T-helper 2 cell treated with Interferon-gamma antibody and Interleukin-4, amounts not matched to agents 100 ng/mL and 5 ng/mL, for 36 hours (primary cell): ENCODE results near the gene ZNF652. TPM values are rescaled to one million over a fixed set of nuclear protein-coding genes. Genes with fewer than 3 reads are reported as not detected.
"Not testable (repeated sequence)": the region's sequence is repeated elsewhere in the genome, so short reads cannot be mapped to it uniquely, and the experiment has no call there.

Experiments
- intact Hi-C: fragments of 100-400 bp; cut with micrococcal nuclease; formaldehyde crosslinking; loops from one replicate; pipeline ENCODE4 v1.15.1; 2023
- total RNA-seq: library from RNA; stranded (reverse); gene quantifications from 2 replicates; pipeline ENCODE4 v1.2.3, GENCODE V29; 2022

ZNF652 gene
- total RNA-seq, 1 donor from 2014 or later: 22.0 TPM

DNA sequence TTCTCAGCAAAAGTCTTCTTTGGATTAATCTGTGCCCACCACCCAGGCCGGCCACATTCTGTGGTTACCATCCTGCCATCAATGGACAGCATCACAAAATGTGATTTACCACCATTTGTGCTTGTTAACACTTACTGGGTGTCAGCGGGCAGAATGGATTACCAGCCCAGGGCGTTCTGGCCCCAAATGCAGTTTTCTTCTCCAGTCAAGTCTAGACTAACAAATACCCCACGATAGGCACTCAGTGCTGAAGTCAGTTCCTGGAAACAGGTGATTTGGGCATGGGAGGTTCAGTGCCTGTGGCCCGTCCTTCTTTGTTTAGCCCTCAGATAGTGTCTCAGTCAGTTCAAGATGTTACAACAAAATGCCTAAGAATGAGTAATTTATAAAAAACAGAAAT, 92.7 kb downstream of the ZNF652 start:
- intact Hi-C loops: no loop called here

DNA sequence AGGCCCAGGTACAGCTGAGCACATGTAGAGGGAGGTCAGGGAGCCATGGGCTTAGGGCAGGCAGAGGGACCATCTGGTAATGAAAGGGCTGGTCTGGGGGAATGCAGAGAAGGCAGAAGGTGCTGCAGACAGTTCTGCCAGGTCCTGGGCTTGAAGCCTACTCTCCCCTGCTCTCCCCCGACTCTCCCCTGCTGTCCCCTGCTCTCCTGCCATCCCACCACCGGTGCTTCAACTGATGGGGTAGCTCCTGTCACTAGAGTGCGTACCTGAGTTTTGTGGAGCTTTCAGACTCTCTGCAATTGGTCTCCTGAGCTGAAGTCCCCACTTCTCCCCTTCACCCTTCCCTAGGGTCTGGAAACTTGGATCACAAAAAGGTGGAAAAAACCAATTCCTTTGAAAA, 94.1 kb downstream of the ZNF652 start:
- intact Hi-C loops: no loop called here

DNA sequence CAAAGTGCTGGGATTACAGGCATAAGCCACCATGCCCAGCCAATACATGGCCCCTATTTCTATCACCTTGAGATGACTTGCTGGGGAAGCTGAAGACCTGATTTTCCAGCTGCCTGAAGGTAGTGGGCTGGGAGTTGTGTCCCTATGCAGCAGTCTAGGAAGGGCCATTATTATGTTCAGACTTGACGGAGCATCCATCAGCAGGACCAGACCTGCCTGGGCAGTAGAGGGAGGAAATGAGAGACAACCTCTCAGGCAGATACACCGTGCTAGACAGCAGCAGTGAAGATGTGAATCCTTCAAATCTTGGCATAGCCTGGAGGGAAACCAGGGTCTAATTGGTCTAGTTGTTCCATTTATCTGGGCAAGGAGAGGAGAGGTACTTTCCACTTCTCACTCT, 95.8 kb downstream of the ZNF652 start:
- intact Hi-C loops: no loop called here

DNA sequence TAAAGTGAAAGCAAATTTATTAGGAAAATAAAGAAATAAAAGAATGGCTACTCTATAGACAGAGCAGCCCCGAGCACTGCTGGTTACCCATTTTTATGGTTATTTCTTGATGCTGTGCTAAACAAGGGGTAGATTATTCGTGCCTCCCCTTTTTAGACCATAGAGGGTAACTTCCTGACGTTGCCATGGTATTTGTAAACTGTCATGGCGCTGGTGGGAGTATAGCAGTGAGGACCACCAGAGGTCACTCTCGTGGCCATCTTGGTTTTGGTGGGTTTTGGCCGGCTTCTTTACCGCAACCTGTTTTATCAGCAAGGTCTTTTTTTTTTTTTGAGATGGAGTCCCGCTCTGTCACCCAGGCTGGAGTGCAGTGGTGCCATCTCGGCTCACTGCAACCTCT, 100.5 kb downstream of the ZNF652 start:
- intact Hi-C loops: not testable (repeated sequence)

DNA sequence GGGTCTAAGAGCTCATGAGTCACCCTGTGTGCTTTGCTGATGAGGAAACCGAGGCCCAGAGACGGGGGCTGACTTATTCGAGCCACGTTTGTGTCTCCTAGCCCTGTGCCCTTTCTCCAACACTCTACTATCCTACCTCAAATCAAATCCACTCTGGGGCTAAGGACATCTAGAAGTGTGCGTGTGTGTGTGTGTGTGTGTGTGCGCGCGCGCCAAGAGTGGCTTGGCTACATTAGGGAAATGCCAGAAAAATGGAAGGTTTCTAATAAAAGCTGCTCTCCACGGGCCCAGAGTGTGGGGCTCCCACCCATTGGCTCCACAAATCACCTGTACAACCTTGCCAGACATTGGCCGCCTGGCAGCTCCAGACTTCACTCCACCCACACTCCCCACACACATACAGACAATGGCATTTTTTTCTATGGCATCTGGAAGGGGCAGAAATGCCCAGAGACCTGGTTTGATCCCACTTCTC, 101.2 kb downstream of the ZNF652 start:
- intact Hi-C loops: no loop called here

DNA sequence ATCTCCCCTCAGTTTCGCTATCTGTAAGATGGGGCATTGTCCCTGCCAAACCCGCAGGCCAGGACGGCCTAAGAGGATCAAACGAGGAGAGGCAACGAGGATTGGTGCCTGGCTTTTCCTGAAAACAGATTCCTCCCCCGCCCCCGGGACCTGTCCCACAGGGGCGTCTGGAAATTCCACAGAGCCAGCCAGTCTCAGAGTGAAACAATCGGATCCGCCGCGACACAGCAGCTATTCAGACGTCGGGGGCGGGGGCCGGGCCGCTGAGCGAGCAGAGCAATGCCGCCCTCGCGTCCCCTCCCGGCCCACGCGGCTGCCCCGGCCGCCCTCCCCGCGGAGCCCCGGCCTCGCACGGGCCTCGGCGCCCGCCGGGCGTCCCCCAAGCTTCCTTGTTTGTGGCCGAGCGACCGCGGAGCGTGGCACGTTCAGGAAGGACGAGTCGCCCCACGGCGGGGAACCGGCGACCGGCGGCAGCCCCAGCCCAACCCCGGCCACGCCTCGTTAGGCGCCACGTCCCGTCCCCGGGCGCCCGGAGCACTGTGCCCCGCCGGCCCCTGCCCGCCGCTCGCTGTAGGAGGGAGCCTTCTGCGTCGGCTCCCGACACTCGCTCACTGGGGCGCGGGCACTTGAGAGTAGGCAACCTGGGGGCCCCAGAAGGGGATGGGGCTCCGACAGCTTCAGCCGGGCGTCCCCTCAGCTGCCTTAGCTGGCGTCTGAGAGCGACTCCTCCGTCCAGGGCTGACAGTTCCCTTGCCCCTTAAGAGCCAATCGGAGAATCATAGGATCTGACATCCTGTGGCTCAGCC, 101.8 kb downstream of the ZNF652 start:
- intact Hi-C loops: no loop called here

DNA sequence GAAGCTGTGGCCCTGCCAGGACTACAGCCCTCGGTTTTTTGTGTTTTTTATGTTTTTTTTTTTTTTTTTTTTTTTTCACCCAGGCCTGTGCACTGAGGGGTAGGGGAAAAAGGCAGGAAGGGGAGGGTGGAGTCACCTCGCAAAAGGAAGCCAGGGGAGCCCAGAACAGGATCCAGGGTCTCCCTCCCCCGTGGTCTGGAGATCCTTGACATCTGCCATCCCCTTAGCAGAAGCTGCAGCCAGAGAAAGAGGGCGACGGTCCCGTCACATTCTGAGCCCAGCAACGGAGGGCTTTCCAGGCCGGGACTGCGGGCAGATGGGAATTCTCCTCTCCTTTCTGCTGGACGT, 102.4 kb downstream of the ZNF652 start:
- intact Hi-C loops: no loop called here

DNA sequence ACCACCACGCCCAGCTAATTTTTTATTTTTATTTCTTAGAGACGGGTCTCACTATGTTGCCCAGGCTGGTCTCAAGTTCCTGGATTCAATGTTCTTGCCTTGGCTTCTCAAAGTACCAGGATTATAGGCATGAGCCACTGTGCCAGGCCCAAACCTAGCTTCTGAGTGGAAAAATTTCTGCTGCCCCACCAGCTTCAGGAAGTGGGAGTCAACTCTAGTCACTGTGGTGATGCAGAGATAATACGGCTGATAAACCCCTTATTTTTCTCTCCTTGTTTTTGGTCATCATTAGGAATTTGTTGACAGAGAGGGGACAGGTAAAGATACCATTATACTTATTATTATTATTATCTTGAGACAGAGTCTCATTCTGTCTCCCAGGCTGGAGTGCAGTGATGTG, 103.7 kb downstream of the ZNF652 start:
- intact Hi-C loops: no loop called here

DNA sequence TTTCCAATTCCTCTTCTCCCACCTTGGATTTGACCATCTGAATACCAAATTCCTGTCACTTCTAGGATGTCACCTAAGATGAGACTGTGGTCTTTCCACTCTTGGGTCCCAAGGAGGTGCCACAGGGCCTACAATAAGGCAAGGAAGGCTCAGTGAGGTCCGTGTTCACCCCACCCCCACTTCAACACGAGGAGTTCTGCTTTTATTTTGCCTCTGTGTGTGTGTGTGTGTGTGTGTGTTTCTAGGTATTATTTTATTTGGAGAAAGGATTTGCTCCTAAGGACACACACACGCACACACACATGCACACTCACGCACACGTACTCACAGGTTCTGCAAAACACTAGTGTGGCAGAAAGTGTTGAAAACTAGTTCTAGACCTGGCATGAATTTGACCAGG, 106.9 kb downstream of the ZNF652 start:
- intact Hi-C loops: no loop called here

DNA sequence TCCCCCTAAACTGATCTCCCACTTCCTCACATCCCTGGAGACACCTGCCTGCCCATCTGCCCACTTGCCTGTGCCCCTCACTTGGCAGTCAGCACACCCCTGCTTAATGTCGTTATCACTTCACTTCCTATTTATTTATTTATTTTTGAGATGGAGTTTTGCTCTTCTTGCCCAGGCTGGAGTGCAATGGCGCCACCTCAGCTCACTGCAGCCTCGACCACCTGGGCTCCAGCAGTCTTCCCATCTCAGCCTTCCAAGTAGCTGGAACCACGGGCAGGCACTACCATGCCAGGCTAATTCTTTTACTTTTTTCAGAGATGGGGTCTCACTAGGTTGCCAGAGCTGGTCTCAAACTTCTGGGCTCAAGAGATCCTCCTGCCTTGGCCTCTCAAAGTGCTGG, 108.0 kb downstream of the ZNF652 start:
- intact Hi-C loops: no loop called here

DNA sequence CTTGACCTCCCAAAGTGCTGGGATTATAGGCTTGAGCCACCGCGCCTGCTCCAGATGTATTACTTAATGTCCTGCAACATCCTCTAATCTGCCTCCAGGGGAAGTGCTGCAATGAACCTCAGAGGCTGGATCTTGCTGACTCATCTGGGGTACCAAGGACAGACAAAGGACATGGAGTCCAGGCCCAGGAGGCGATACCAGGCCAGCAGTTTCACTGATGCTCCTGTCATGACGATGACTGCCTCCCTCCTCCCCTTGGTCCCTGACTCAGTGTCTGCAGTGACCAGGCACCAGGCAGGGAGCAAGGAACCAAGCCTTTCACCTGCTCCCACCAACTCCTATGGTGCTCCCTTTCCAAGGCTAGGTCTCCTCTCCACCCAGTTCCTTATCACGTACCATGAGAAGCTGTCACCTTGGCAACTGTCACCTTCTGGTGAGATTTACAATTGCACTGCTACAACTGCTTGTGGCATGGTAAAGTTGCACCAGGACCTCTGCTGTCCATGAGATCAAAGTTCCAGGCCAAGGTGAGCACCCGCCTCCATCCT, 109.8 kb downstream of the ZNF652 start:
- intact Hi-C loops: no loop called here

DNA sequence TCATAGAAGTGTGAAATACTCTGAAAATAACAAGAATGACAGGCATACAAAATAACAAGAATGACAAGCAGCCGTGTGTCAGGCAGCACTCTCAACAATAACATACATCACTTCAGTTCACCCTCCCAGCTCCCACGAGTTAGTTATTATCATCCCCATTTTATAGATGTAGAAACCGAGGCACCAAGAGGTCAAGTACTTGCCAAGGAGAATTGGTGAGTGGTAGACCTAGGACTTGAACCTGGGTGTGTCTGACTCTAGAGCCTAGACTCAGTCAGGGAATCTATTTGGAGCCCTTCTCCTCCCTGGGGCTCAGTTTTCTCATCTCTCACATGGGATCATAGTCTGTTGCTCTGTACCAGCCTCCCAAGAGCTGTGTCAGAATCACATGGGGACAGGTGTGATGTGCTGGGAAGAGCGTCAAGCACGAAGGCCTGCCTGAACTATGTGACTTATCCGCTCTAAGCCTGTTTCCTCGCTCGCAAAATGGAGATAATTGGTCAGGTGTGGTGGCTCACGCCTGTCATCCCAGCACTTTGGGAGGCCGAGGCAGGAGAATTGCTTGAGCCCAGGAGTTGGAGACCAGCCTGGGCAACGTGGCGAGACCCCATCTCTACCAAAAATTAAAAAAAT, 112.0 kb downstream of the ZNF652 start:
- intact Hi-C loops: no loop called here

DNA sequence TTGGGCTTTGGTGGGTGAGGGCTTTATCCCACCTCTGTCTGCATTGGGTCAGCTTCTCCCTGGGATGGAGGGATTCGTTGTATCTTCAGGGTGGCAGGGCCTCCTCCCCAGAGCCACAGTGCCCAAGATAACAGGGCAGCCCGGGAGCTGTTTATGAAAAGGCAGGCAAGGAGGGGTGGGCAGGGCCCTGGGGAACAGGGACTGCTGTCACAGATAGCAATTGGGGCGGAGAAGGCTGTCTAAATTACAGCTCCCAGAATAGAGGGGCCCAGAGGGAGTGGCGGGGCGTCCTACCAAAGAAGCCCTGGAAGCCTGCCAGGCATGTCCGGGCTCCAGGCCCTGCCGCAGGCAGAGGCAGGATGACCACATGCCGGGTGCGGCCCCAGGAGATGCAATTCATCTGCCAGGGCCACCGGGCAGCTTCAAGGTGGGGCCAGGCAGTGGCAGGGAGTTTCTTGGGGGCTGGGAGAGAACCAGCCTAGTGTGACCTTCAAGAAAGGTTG, 112.7 kb downstream of the ZNF652 start:
- intact Hi-C loops: no loop called here

DNA sequence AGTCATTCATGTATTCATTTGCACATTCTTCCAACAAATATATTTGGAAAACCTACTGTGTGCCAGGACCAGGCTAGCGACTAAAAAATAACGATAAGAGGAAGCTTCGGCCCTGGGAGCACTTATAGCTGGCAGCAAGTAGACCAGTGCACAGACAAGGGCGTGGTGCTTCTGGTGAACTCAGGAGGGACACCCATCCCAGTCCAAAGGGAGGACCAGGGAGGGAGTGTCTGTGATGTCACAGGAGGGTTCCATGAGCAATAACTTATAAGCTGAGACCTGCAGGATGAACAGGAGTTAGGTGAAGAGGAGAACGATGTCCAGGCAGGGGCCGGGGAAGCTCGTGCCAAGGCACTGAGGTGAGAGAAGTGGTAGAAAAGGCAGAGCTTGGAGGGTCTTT, 114.1 kb downstream of the ZNF652 start:
- intact Hi-C loops: no loop called here

DNA sequence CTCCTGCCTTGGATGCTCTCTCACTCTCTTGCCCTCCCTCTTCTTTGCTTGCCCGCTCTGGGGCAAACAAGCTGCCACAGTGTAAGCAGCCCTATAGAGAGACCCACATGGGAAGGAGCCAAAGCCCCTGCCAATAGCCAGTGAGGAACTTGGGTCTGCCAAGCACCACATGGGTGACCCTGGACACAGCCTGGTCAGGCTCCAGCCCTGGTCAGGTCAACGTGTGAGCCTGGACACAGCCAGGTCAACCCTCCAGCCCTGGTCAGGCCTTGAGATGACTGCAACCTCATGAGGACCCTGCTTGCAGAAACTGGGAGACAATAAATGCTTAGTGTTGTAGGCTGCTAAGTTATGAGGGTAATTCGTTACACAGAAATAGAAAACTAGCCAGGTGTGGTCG, 117.2 kb downstream of the ZNF652 start:
- intact Hi-C loops: no loop called here

Other genes starting within 250 kb of the ZNF652 start
- 0.02 TPM in 1 of 2 replicates, not detected in the other for gene B4GALNT2, start 229.5 kb downstream of the ZNF652 start, total RNA-seq
- 13.3 and 13.7 TPM in 2 replicates for gene GNGT2, start 151.7 kb downstream of the ZNF652 start, total RNA-seq
- gene ABI3, start 151.5 kb downstream of the ZNF652 start, total RNA-seq: 42.8 and 44.0 TPM in 2 replicates
- not detected in 2 replicates for gene PHOSPHO1, start 131.5 kb downstream of the ZNF652 start, total RNA-seq
- 188 and 189 TPM in 2 replicates for gene PHB1, start 52.6 kb upstream of the ZNF652 start, total RNA-seq
- 0.11 and 0.16 TPM in 2 replicates for gene NGFR, start 133.0 kb upstream of the ZNF652 start, total RNA-seq
- gene NXPH3, start 213.6 kb upstream of the ZNF652 start, total RNA-seq: not detected in 2 replicates